GM23248 (cell line): ENCODE results near the gene CCND2.

Experiments
- EZH2 ChIP-seq: fragments of 200-600 bp; sonication (generic); IDR thresholded peaks from 2 replicates; pipeline ENCODE4 v1.6.1; 2018; ENCODE audit warnings: antibody characterized with exemption, mild to moderate bottlenecking; ENCODE audit not compliant: insufficient read depth, poor library complexity, severe bottlenecking
- EZH2phosphoT487 ChIP-seq: fragments of 200-600 bp; sonication (generic); IDR thresholded peaks from 2 replicates; pipeline ENCODE4 v1.6.1; 2018; ENCODE audit warnings: antibody characterized with exemption, moderate library complexity, mild to moderate bottlenecking, low read depth; ENCODE audit not compliant: insufficient read depth

DNA sequence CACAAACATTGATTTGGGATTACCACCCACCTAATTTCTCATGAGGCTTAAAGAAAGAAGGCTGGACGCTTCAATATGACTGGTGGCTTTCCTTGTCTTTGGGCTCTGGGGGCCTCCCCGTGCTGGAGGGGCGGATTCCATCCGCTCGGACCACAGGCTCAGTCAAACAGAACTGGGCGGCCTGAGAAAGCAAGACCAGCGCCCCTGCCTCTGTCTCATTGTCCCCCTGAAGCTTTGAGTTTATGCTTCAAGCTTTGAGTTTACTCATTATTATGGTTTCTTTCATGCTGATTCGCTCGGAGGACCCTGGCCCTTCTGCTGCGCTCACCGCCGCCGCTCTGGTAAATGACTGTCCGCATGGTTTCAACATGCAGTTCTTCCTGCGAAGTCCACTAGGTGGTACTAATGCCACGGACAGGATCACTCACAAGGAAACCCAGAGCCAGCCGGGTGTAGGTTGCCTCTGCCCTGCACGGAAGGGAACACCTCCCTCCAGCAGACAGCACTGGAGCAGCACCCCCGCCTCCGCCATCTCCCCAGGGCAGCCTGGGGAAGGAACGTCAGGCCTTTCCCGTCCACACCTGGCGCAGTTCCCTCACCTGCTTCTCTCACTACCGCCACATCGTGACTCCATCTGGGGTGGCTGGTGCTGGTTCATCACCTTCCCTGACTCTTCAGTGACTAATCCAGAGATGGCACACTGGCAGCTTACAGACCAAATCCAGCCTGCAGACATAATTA, 34.2 kb downstream of the CCND2 start:
- no peak for TF ChIP-seq EZH2phosphoT487
- no peak for TF ChIP-seq EZH2
